HG02852 (cell line): ENCODE data around the gene PRPF19.

Source experiments
- ATAC-seq: cut with Tn5 transposase; IDR thresholded peaks from one replicate; pipeline ENCODE4 v1.9.1; 2021; ENCODE audit warnings: mild to moderate bottlenecking, moderate library complexity; ENCODE audit not compliant: unreplicated experiment

Gene PRPF19

DNA sequence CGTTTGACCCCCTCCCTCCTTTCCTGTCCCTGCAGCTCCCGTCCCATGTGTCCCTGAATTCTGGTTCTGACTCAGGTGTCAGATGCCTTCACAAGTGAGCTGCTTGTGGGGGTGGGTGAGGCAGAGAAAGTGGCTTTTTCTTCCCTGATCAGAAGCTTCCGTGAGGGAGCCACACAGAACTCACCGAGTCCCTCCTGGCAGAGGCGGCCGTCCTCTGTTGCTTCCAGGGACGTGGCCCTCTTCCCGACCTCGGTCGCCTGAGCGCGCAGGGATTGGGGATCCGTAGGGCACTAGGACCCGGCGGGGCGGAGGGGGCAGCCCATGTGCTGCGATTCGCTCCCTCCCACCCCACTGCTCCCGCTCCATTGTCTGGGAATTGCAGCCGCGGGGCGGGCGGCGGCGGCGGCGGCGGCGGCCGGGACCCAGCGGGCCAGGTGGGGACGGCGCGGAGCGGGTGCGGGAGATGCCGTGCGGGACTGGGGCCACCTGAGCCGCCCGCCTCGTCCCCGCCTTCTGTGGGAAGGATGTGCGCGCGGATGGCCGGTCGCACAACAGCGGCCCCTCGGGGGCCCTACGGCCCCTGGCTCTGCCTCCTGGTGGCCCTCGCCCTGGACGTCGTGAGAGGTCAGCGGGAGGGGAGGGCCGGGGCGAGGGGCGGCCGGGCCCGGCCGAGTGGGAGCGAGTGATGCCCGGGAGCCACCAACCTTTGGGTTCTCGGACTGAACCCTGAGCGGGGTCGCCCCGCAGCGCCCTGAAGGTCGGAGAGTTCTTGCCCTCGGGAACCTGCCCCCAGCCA, 17.9 kb upstream of the PRPF19 start, which contains the start of gene TMEM132A:
Gene TMEM132A, plus strand, starts transcription at position 351 of the 796 bp plus-strand sequence. Its CDS starts 174 bp downstream, at position 525.
- ATAC-seq: peak; percentile 65

- ATAC-seq: no peak
Observed at GRCh38 chr11:60923800-60924109, 17.4 kb upstream of the PRPF19 start.

DNA sequence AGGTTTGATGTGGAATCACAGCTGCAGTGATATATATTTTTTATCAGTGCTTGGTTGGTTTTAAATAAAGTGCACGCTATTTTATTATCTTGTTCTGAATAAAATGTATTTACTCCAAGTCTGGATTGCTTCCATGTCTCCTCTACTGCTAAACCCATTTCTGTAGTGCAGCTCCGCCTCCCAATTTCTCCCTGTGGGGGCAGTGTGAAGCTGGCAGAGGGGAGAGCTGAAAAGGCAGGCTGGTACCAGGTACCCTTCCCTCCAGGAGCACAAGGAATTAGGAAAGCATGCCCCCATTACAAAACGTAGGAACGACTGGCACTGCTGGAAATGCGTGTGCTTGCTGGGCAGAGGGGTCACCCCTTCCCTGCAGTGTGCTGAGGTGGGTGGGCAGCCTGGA, 16.9 kb upstream of the PRPF19 start:
- no peak for ATAC-seq

DNA sequence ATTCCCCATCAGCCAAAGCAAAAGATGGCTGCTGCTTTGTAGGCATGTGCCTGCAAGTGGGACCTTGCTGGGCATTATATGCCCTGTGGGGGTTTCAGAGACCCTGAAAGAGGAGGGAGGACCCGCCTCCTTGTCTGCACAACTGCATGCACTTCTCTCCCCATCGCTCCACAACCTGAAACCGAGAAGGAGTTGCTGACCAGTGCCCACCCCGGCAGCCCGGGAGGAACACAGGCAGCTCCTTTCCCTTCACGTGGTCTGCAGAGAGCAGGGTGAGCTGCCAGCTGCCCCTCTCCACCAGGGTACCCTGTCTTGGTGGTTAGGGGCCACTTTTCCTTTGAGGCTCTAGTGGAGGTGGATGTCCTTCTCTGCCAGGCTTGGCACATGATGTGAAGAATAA, 16.5 kb upstream of the PRPF19 start:
- ATAC-seq: no peak

- ATAC-seq: no peak
Observed at GRCh38 chr11:60921777-60922335, 15.5 kb upstream of the PRPF19 start.

GRCh38 chr11:60921259-60921658, 14.9 kb upstream of the PRPF19 start:
- no peak for ATAC-seq

DNA sequence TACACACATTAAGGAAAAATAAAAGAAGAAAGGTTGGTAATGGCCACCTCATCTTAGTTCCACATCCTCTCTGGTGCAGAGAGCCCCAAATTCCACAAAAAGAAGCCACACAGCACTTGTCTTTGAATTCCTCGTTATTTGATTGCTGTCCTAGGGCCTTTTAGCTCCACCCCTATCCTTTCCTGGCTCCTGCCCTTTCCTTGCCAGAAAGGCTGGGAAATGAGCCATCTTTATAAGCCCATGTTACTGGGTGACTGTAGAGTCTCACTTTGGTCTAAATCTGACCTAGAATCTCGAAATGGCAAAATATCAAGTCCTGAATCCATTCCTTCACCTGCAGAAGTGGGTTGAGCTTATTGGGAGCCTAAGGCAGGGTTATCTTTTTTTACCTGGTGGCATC, 13.6 kb upstream of the PRPF19 start:
- ATAC-seq: no peak

DNA sequence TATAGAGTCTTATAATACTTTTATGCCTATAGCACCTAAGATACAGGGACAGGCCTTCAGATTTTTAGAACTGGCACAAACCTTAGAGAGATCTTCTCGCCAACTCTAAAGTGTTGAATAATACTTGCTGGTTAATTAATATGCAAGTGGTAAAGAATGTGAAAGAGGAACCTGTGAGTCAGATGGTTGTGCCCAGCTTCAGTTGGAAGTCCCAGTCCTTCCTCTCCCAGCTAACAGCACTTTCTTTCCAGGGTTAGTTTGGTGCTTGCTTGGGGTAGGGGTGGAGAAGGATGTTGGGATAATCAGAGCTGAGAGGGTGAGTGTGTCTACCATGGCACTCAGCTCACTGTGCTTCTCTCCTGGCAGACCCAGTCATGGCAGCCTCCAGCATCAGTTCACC, 12.9 kb upstream of the PRPF19 start:
- ATAC-seq: no peak

- ATAC-seq: no peak
Observed at GRCh38 chr11:60918939-60919265, 12.5 kb upstream of the PRPF19 start.

DNA sequence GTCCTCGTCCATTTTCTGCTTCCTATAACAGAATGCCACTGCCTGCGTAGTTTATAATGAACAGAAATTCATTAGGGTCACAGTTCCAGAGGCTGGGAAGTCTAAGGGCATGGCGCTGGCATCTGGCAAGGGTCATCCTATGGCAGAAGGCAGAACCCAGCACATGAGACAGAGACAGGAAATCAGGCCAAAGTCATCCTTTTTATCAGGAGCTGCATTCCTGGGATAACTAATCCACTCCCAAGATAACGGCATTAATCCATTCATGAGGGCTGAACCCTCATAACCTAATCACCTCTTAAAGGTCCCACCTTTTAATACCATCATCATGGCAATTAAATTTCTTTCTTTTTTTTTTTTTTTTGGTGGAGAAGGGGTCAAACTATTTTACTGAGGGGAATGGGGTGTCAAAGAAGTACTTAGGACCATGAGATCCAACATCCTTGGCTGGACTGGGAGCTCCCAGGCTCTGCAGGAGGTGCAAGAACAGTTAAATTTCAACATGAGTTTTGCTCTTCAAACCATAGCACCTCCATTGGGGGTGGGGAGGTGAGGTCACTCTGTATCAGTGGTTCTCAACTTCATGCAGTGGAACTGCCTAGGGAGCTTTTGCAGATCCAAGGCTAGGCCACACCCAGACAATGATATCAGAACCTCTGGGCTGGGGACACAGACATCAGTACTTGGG, 12.0 kb upstream of the PRPF19 start:
- ATAC-seq: no peak

GRCh38 chr11:60917267-60917666, 10.9 kb upstream of the PRPF19 start:
- ATAC-seq: no peak

DNA sequence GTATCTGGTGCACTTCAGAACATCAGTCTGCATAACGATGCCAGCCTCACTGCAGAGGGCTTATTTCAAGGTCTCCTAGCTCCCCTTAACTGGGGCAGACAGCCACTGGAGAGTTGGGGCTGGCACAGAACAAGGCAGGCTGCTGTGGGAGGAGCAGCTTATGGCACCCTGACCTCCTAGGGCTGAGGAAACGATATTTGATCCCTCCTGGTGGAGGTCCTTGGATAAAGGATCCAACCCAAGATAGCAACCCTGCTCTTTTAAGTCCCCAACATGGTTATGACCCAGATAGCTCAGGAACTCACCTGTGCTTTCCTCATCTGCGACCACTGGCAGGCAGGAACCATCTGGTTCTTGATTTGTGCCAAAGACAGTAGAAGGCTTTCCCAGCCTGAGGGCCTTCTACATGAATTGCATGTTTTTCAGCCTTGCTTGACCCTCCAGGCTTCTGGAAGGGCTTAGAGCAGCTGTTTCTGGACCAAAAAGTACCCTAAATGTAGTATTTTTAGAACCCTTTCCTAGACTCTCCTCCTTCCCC, 10.4 kb upstream of the PRPF19 start:
- ATAC-seq: no peak

DNA sequence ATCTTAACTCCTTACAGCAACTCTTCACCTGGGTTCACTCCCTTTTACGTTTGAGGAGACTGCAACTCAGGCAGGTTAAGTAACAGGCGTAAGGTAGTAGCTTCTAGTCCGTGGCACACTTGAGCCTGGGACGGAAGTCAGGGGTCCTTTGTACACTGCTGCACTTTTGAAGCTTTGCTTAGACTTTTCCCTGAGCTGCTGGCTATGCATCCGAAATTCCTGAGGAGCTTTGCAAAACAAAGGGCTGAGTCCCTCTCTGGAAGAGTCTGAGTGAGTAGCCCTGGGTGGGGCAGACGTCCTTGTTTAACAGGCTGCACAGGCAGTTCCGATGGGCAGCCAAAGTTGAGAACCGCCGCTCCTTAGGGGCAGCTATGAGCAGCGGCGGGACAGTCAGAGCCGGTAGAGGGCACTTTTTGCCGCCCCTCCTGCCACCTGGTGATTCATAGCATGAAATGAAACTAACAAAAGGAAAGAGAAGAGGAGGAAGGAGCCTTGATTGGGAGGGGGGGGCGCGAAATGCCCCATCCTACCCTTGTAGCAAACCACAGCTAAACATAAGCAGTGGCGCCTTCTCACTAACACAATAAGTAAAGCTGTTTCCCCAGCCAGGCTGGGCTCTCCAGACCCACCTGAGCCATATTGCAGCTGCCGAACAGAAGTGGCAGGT, 9.0 kb upstream of the PRPF19 start:
- peak; percentile 40 for ATAC-seq

- peak; percentile 4 for ATAC-seq
Observed at GRCh38 chr11:60914633-60915247, 8.4 kb upstream of the PRPF19 start.

DNA sequence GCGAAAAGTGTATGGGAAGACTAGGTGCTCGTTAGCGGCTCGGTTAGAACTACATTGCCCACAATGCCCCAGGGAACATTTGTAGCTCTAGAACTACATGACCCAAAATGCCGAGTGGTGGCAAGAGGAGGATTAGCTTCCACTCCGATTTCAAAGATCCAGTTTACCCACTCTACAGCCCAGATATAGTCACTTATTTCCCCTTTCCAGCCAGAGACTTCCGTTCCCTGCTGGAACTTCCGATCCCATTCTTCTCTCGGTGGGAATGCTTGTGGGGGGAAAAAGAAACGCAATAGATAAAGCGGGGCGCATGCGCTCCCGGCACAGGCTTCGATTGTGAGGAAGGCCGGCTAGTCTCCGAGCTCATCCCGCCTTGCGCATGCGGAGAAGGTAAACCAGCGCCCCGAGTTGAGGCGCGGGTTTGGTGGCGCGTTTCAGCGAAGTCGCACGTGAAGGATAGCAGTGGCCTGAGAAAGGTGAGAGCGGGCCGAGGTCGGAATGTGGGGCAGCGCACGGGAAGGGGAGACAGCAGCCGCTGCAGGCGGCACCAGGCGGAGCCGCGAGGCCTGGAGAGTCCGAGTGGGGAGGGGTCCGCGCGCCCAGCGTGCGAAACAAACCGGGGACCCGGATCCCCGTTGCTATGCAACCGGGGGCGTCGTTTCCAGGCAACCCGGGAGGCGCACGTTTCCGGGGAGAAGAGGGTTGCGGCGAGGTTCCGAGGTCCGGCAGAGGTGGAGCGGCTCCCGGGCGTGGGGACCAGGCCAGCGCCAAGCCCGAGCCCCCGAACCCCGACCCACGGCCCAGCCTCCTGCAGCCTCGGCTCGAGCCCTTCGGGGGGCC, 7.6 kb upstream of the PRPF19 start, which contains the start of gene TMEM109:
Gene TMEM109, plus strand, starts transcription at position 366 of the 840 bp plus-strand sequence. CDS start 5,536 bp downstream, outside the sequence.
- peak; percentile 42 for ATAC-seq

DNA sequence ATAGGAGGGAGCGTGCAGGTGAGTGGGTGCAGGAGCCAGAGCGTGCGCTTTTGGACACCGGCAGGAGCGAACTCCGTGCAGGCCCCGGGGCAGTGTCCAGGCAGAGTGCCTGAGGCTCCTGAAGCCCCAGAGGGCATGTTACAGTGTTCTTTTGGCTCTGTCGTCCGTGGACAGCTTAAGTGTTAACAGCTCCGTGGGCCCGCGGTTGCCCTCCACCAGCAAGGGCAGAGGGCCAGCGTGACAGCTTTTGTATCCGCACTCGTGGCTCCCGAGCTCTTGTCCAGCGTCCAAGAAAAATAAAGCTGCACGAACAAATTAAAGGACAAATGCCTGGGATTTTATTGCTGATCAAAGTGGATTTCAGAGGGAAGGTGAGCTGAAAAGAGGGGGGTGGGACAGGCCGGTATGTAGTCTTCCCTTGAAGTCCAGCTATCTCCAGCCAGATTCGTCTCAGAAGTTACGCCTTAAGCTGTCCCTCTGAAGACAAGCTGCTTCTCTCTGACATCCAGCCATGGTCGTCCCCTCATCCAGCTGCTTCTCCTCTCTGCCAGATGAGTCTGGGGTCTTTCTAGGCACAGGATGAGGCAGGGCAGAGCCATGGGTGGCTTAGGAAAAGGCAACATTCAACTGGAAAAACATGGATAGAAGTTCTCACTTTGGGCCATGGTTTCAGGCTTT, 6.6 kb upstream of the PRPF19 start:
- no peak for ATAC-seq

DNA sequence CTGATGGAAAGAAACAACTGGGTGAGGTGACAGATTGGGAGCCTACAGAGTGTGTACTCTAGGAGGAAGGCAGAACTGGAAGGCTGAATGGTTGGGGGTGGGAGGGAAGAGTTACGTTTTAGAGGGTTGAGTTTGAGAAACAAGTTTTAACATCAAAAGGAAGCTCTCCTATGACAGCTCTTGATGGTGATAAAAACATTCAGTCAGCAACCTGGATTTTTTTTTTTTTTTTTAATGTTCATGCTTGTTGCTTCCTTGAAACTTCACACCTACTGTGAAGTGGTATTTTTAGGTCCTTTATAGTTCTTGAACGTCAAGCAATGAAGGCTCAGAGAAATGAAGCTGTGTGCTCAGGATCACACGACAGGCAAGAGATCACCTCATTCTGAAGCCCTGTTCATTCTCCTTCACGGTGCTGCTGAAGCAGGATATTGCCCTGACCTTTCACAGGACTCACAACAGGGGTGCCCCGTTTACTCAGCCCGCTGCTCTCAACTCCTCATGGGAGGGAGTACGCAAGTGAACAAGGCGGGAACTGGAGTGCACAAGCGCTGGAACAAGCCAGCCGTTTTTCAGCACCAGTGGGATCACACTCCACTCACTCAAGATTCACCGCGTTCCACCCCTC, 6.0 kb upstream of the PRPF19 start:
- ATAC-seq: no peak

GRCh38 chr11:60910711-60911380, 4.5 kb upstream of the PRPF19 start:
- ATAC-seq: no peak
